RWPE2 (cell line): ENCODE data around the gene LRRC41.
"Not testable (repeated sequence)": the region's sequence is repeated elsewhere in the genome, so short reads cannot be mapped to it uniquely, and the experiment has no call there.

ENCODE experiments used
- ATAC-seq: fragments of 200-7000 bp; cut with Tn5 transposase; 3 replicates; pipeline ENCODE4 v1.9.1; 2021; ENCODE audit warnings: low read depth
- DNase-seq: peaks from one replicate; pipeline ENCODE4 v3.0.0-alpha.2; 2020; ENCODE audit warnings: low spot score
- H3K27ac ChIP-seq: fragments of 450-650 bp; 2 replicates; pipeline ENCODE4 v1.5.1; 2017; ENCODE audit warnings: mild to moderate bottlenecking; ENCODE audit not compliant: poor library complexity, severe bottlenecking
- H3K27me3 ChIP-seq: fragments of 250-450 bp; sonication (Bioruptor Pico); 2 replicates; pipeline ENCODE4 v1.5.1; 2021; ENCODE audit warnings: mild to moderate bottlenecking, moderate library complexity; ENCODE audit not compliant: insufficient read depth, poor library complexity, severe bottlenecking
- H3K36me3 ChIP-seq: fragments of 250-450 bp; sonication (Bioruptor Pico); 2 replicates; pipeline ENCODE4 v1.5.1; 2020; ENCODE audit warnings: low read depth, mild to moderate bottlenecking, moderate library complexity
- H3K4me1 ChIP-seq: fragments of 250-450 bp; sonication (Bioruptor Pico); 2 replicates; pipeline ENCODE4 v1.5.1; 2021; ENCODE audit warnings: mild to moderate bottlenecking, moderate library complexity; ENCODE audit not compliant: insufficient read depth, poor library complexity, severe bottlenecking
- H3K4me3 ChIP-seq: fragments of 250-450 bp; sonication (Bioruptor Pico); 2 replicates; pipeline ENCODE4 v1.5.1; 2021; ENCODE audit warnings: mild to moderate bottlenecking, moderate library complexity; ENCODE audit not compliant: severe bottlenecking
- H3K9me3 ChIP-seq: fragments of 250-450 bp; sonication (Bioruptor Pico); 2 replicates; pipeline ENCODE4 v1.5.1; 2021; ENCODE audit warnings: mild to moderate bottlenecking, moderate library complexity; ENCODE audit not compliant: severe bottlenecking
- TF ChIP-seq, protein P1 (sequence below): fragments of 450-650 bp; IDR thresholded peaks from one replicate; pipeline ENCODE4 v1.5.1; 2017; ENCODE audit warnings: mild to moderate bottlenecking, moderate library complexity; ENCODE audit not compliant: poor library complexity, severe bottlenecking

Gene LRRC41

DNA sequence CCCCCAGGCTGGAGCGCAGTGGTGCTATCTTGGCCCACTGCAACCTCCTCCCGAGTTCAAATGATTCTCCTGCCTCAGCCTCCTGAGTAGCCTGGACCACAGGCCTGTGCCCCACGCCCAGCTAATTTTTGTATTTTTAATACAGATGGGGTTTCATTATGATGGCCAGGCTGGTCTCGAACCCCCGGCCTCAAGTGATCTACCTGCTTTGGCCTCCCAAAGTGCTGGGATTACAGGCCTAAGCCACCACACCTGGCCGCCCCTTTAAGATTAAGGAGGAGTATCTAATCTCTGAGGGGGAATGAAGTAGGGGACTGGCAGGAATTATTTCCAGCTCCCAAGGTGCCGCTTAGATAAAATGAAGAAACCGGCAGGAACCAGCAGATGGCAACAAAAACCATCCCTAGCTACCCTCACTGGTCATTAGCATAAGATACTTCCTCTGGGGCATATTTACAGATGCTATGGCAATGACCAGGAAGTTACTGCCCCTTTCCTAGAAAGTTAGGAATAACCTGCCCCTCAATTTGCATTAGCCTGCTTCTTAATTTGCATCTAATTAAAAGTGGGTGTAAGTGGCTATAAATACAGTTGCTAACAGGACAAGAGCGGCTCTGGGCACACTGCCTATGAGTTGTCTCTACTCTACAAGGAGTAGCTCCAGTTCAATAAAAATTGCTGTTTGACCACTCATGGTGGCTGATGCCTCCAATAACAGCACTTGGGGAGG is 30.0 kb upstream of the LRRC41 start:
- DNase-seq = no peak
- no peak overlapping the region for H3K4me3 ChIP-seq
- no peaks in the 10 kb centered on the region for H3K27me3 ChIP-seq
- no peaks in the 10 kb centered on the region for H3K9me3 ChIP-seq
- H3K27ac ChIP-seq = no peak overlapping the region
- ATAC-seq = peak; percentile 73
- no peaks in the 10 kb centered on the region for H3K36me3 ChIP-seq
- TF ChIP-seq, protein P1, sequence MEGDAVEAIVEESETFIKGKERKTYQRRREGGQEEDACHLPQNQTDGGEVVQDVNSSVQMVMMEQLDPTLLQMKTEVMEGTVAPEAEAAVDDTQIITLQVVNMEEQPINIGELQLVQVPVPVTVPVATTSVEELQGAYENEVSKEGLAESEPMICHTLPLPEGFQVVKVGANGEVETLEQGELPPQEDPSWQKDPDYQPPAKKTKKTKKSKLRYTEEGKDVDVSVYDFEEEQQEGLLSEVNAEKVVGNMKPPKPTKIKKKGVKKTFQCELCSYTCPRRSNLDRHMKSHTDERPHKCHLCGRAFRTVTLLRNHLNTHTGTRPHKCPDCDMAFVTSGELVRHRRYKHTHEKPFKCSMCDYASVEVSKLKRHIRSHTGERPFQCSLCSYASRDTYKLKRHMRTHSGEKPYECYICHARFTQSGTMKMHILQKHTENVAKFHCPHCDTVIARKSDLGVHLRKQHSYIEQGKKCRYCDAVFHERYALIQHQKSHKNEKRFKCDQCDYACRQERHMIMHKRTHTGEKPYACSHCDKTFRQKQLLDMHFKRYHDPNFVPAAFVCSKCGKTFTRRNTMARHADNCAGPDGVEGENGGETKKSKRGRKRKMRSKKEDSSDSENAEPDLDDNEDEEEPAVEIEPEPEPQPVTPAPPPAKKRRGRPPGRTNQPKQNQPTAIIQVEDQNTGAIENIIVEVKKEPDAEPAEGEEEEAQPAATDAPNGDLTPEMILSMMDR = peak; percentile 58
- H3K4me1 ChIP-seq = no peaks in the 10 kb centered on the region

DNA sequence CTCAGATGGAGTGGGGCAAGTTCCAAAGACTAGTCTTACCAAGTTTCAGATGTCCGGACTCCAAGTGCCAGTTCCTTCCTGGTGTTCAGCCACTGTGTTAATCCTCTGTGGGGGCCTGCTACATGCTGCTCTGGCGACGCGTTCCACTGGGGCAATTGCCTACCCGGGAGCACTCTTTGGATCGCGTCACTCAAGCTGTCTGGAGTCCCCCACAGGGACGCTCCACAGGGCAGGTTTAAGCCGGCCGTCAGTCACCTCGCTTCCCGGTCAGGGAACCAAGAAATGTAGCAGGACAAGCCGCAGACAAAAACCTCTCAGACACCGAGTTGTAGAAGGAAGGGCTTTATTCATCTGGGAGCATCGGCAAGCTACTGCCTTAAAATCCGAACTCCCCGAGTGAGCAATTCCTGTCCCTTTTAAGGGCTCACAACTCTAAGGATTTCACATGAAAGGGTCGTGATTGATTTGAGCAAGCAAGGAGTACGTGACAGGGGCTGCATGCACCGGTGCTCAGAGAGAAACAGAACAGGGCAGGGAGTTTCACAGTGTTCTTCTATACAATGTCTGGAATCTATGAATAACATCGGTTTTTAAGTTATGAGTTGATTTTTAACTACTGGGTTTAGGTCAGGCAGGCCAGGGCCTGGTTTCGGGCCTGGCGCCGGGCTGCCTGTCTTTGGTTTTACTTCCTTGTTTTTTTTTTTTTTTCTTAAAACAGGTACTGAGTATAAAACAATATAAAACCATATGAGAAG is 28.5 kb upstream of the LRRC41 start:
- DNase-seq, H3K4me3 ChIP-seq, ATAC-seq, H3K9me3 ChIP-seq, H3K27me3 ChIP-seq, H3K4me1 ChIP-seq, H3K36me3 ChIP-seq, H3K27ac ChIP-seq: not testable (repeated sequence)

DNA sequence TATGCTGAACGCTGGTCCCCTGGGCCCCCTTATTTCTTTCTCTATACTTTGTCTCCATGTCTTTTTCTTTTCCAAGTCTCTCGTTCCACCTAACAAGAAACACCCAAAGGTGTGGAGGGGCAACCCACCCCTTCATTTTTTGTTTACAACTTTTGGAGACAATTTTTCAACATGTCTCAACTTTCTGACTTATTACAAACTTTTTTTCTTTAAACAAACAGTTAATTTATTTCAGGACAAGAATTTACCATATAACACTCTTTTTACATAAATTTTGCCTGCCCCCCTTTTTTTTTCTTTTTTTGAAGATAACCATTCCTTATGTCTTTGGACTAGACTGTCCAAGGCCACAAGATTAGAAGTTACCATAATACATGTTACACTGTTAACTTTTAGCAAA is 27.0 kb upstream of the LRRC41 start:
- H3K4me3 ChIP-seq, H3K36me3 ChIP-seq, DNase-seq, H3K27me3 ChIP-seq, ATAC-seq, H3K4me1 ChIP-seq, H3K27ac ChIP-seq, H3K9me3 ChIP-seq: not testable (repeated sequence)

DNA sequence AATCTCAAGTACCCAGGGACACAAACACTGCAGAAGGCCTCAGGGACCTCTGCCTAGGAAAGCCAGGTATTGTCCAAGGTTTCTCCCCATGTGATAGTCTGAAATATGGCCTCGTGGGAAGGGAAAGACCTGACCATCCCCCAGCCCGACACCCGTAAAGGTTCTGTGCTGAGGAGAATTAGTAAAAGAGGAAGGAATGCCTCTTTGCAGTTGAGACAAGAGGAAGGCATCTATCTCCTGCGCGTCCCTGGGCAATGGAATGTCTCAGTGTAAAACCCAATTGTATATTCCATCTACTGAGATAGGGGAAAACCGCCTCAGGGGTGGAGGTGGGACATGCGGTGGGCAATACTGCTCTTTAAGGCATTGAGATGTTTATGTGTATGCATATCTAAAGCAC is 26.4 kb upstream of the LRRC41 start:
- not testable (repeated sequence) for H3K36me3 ChIP-seq, ATAC-seq, H3K27ac ChIP-seq, H3K4me3 ChIP-seq, H3K4me1 ChIP-seq, H3K27me3 ChIP-seq, H3K9me3 ChIP-seq, DNase-seq

DNA sequence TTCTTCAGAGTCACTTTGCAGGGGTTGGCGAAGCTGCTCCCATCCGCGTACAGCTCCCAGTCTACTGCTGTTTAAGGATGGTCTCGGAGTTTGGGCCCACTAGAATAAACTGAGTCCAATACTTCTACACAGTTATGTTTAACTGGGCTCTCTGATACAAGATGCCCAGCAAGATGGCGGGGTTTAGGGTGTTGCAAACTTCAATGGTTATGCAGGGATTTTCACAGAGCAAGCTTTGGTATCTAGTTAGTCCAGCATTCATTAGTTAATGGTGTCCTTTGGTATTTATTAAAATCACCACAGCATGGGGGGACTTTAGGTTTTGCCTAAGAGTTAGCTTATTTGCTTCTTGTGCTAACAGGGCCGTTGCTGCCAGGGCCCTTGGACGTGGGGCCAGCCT is 24.8 kb upstream of the LRRC41 start:
- not testable (repeated sequence) for H3K27ac ChIP-seq, H3K4me3 ChIP-seq, H3K27me3 ChIP-seq, H3K36me3 ChIP-seq, H3K4me1 ChIP-seq, H3K9me3 ChIP-seq, ATAC-seq, DNase-seq

DNA sequence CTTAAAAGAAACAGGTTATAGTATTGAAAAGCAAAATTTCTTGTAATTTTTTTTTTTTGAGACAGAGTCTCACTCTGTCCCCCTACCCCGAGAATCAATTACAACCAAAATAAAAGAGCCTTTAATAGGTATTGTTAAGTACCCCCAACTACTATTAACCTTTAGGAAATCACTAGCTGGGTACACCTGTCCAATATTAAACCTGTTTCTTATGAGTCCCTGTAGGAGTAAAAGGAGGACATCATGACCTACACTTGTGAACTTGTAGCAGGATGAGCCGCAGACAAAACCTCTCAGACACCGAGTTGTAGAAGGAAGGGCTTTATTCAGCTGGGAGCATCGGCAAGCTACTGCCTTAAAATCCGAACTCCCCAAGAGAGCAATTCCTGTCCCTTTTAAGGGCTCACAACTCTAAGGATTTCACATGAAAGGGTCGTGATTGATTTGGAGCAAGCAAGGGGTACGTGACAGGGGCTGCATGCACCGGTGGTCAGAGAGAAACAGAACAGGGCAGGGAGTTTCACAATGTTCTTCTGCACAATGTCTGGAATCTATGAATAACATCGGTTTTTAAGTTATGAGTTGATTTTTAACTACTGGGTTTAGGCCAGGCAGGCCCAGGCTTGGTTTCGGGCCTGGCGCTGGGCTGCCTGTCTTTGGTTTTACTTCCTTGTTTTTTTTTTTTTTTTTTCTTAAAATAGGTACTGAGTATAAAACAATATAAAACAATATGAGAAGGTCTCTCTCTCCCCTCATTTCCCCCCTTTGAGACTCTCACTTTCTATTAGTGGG is 22.1 kb upstream of the LRRC41 start:
- H3K36me3 ChIP-seq, H3K4me1 ChIP-seq, H3K27ac ChIP-seq, ATAC-seq, H3K9me3 ChIP-seq, H3K27me3 ChIP-seq, H3K4me3 ChIP-seq, DNase-seq: not testable (repeated sequence)

DNA sequence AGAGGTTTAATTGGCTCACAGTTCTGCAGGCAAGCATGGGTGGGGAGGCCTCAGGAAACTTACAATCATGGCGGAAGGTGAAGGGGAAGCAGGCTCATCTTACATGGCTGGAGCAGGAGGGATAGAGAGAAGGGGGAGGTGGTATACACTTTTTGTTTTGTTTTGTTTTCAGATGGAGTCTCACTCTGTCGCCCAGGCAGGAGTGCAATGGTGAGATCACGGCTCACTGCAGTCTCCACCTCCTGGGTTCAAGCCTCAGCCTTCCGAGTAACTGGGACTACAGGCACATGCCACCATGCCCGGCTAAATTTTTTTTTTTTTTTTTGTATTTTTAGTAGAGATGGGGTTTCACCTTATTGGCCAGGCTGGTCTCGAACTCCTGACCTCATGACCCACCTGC is 18.8 kb upstream of the LRRC41 start:
- H3K9me3 ChIP-seq, DNase-seq, H3K27me3 ChIP-seq, ATAC-seq, H3K4me3 ChIP-seq, H3K4me1 ChIP-seq, H3K36me3 ChIP-seq, H3K27ac ChIP-seq: not testable (repeated sequence)

DNA sequence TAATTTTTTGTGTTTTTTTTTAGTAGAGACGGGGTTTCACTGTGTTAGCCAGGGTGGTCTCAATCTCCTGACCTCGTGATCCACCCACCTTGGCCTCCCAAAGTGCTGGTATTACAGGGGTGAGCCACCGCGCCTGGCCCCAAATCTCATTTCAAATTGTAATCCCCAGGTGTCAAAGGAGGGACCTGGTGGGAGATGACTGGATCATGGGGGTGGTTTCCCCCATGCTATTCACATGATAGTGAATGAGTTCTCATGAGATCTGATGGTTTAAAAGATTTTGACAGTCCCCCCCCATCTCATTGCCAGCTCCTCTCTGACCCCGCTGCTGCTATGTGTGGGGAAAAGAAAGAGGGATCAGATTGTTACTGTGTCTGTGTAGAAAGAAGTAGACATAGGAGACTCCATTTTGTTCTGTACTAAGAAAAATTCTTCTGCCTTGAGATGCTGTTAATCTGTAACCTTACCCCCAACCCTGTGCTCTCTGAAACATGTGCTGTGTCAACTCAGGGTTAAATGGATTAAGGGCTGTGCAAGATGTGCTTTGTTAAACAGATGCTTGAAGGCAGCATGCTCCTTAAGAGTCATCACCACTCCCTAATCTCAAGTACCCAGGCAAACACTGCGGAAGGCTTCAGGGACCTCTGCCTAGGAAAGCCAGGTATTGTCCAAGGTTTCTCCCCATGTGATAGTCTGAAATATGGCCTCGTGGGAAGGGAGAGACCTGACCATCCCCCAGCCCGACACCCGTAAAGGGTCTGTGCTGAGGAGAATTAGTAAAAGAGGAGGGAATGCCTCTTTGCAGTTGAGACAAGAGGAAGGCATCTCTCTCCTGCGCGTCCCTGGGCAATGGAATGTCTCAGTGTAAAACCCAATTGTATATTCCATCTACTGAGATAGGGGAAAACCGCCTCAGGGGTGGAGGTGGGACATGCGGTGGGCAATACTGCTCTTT is 16.8 kb upstream of the LRRC41 start:
- not testable (repeated sequence) for DNase-seq, ATAC-seq, H3K27ac ChIP-seq, H3K4me3 ChIP-seq, H3K9me3 ChIP-seq, H3K27me3 ChIP-seq, H3K4me1 ChIP-seq
- H3K36me3 ChIP-seq = peaks cover 20% of the 10 kb centered on the region

DNA sequence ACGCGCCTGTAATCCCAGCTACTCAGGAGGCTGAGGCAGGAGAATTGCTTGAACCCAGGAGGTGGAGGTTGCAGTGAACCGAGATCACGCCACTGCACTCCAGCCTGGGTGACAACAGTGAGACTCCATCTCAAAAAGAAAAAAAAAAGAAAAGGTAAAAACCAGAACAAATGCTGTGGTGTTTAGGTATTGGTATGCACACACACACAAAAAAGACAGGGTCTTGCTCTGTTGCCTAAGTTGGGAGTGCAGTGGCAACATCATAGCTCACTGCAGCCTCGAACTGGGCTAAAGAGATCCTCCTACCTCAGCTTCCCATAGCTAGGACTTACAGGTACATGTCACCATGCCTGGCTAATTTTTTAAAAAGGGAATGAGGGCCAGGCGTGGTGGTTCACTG is 15.9 kb upstream of the LRRC41 start:
- ATAC-seq, H3K4me1 ChIP-seq, H3K27me3 ChIP-seq, H3K9me3 ChIP-seq, H3K4me3 ChIP-seq, H3K27ac ChIP-seq, DNase-seq: not testable (repeated sequence)
- H3K36me3 ChIP-seq = peaks cover 28% of the 10 kb centered on the region
